SU-DHL-6 (cell line): ENCODE data around the gene ZNF567.
"Not testable (repeated sequence)": the region's sequence is repeated elsewhere in the genome, so short reads cannot be mapped to it uniquely, and the experiment has no call there.

Experiments used
- H2AFZ ChIP-seq: fragments of 200-600 bp; sonication (generic); 2 replicates; pipeline ENCODE4 v1.6.1; 2014; ENCODE audit warnings: low read depth, mild to moderate bottlenecking, moderate library complexity, mixed read lengths, antibody characterized with exemption, low read length; ENCODE audit not compliant: severe bottlenecking
- H3F3A ChIP-seq: fragments of 200-600 bp; shearing (Covaris generic); 2 replicates; pipeline ENCODE4 v1.6.0; 2016; ENCODE audit warnings: antibody characterized with exemption, mild to moderate bottlenecking; ENCODE audit not compliant: insufficient read depth
- H3K27ac ChIP-seq: fragments of 200-600 bp; sonication (generic); 2 replicates; pipeline ENCODE4 v1.5.1; 2016; ENCODE audit warnings: low read depth, mild to moderate bottlenecking, low read length, moderate library complexity, mixed read lengths
- H3K27me3 ChIP-seq: fragments of 200-600 bp; sonication (generic), shearing (Covaris generic); 2 replicates; pipeline ENCODE4 v1.6.0; 2014; ENCODE audit warnings: mild to moderate bottlenecking, low read length
- H3K36me3 ChIP-seq: fragments of 200-600 bp; sonication (generic); 2 replicates; pipeline ENCODE4 v1.6.1; 2014; ENCODE audit warnings: mild to moderate bottlenecking, low read length, mixed read lengths
- H3K4me2 ChIP-seq: fragments of 300-600, 200-600 bp; shearing (Covaris generic), sonication (generic); 2 replicates; pipeline ENCODE4 v1.6.0; 2014; ENCODE audit warnings: low read length, low read depth, mild to moderate bottlenecking; ENCODE audit not compliant: poor library complexity, severe bottlenecking
- H3K4me3 ChIP-seq: fragments of 200-600 bp; sonication (generic); 2 replicates; pipeline ENCODE4 v1.5.1; 2014; ENCODE audit warnings: antibody characterized with exemption, low read length, mild to moderate bottlenecking, mixed read lengths; ENCODE audit not compliant: insufficient read depth, poor library complexity, severe bottlenecking
- H3K79me2 ChIP-seq: fragments of 200-600 bp; sonication (generic); 2 replicates; pipeline ENCODE4 v1.6.1; 2014; ENCODE audit warnings: mild to moderate bottlenecking, low read length, moderate library complexity; ENCODE audit not compliant: insufficient read depth
- H3K9ac ChIP-seq: fragments of 200-600 bp; sonication (generic); 2 replicates; pipeline ENCODE4 v1.7.0; 2014; ENCODE audit warnings: mild to moderate bottlenecking, low read length
- H3K9me2 ChIP-seq: fragments of 200-600 bp; sonication (generic); replicated peaks from 2 replicates; pipeline ENCODE4 v1.6.1; 2014; ENCODE audit warnings: low read length; ENCODE audit not compliant: insufficient read depth
- H3K9me3 ChIP-seq: fragments of 200-600 bp; sonication (generic); 2 replicates; pipeline ENCODE4 v1.6.1; 2014; ENCODE audit warnings: low read length, mixed read lengths; ENCODE audit not compliant: insufficient read depth
- H4K20me1 ChIP-seq: fragments of 200-600 bp; sonication (generic); 2 replicates; pipeline ENCODE4 v1.6.1; 2014; ENCODE audit warnings: low read depth, mild to moderate bottlenecking, antibody characterized with exemption, low read length, moderate library complexity, mixed read lengths
- CTCF ChIP-seq: fragments of 200-600 bp; sonication (generic); IDR thresholded peaks from one replicate; pipeline ENCODE4 v1.5.1; 2017; ENCODE audit warnings: antibody characterized with exemption, mild to moderate bottlenecking, low read length, moderate library complexity; ENCODE audit not compliant: insufficient read depth, poor library complexity, severe bottlenecking
- EZH2phosphoT487 ChIP-seq: fragments of 200-600 bp; sonication (generic), shearing (Covaris generic); conservative IDR thresholded peaks from 2 replicates; pipeline ENCODE4 v1.6.1; 2018; ENCODE audit warnings: mild to moderate bottlenecking, antibody characterized with exemption, low read length, moderate library complexity, mixed read lengths

The ZNF567 gene

GRCh38 chr19:36707134-36707533 lies 19.7 kb downstream of the ZNF567 start:
- no peak overlapping the region for H3K9ac ChIP-seq
- no peaks in the 10 kb centered on the region for H3F3A ChIP-seq
- no peak overlapping the region for H3K4me2 ChIP-seq
- H3K9me3 ChIP-seq = peaks cover 56% of the 10 kb centered on the region; the same call in 1 of the 2 replicates
- no peak overlapping the region for H2AFZ ChIP-seq
- no peaks in the 10 kb centered on the region for H4K20me1 ChIP-seq
- peaks cover 61% of the 10 kb centered on the region for H3K36me3 ChIP-seq
- no peaks in the 10 kb centered on the region for H3K9me2 ChIP-seq
- no peak overlapping the region for H3K4me3 ChIP-seq
- TF ChIP-seq EZH2phosphoT487 (no peak), CTCF (no peak)
- no peak overlapping the region for H3K27ac ChIP-seq
- no peaks in the 10 kb centered on the region for H3K27me3 ChIP-seq
- H3K79me2 ChIP-seq = peaks cover 76% of the 10 kb centered on the region

- no peak overlapping the region for H3K9ac ChIP-seq
- H3K79me2 ChIP-seq = peaks cover 68% of the 10 kb centered on the region
- peaks cover 81% of the 10 kb centered on the region for H3K36me3 ChIP-seq
- no peak overlapping the region for H3K27ac ChIP-seq
- peaks cover 69% of the 10 kb centered on the region; the same call in 1 of the 2 replicates for H3K9me3 ChIP-seq
- H3K4me3 ChIP-seq = no peak overlapping the region
- TF ChIP-seq CTCF = no peak
- TF ChIP-seq EZH2phosphoT487 = no peak
- no peaks in the 10 kb centered on the region for H3K27me3 ChIP-seq
- no peak overlapping the region for H2AFZ ChIP-seq
- no peaks in the 10 kb centered on the region for H3K9me2 ChIP-seq
- H3F3A ChIP-seq = no peaks in the 10 kb centered on the region
- H4K20me1 ChIP-seq = no peaks in the 10 kb centered on the region
- H3K4me2 ChIP-seq = no peak overlapping the region
Measured at GRCh38 chr19:36709423-36709822, 22.0 kb downstream of the ZNF567 start.

- Histone ChIP-seq H3F3A (0 out of 2 replicates have a peak, but pooled peaks cover 6% of the 10 kb centered on the region), H3K9me3 (peaks cover 63% of the 10 kb centered on the region), H3K79me2 (no peaks in the 10 kb centered on the region), H3K27me3 (no peaks in the 10 kb centered on the region), H3K4me2 (no peak overlapping the region), H3K36me3 (peaks cover 61% of the 10 kb centered on the region), H3K27ac (no peak overlapping the region), H3K9me2 (no peaks in the 10 kb centered on the region), H2AFZ (no peak overlapping the region), H3K9ac (no peak overlapping the region), H4K20me1 (no peaks in the 10 kb centered on the region), H3K4me3 (no peak overlapping the region)
- TF ChIP-seq EZH2phosphoT487 (no peak), CTCF (no peak)
Measured at GRCh38 chr19:36719687-36720556, 32.5 kb downstream of the ZNF567 start.

- H3F3A ChIP-seq, H2AFZ ChIP-seq, H3K4me2 ChIP-seq, H3K27ac ChIP-seq, H3K79me2 ChIP-seq, H3K27me3 ChIP-seq, H4K20me1 ChIP-seq, H3K9ac ChIP-seq, H3K4me3 ChIP-seq, H3K9me2 ChIP-seq: not testable (repeated sequence)
- peaks cover 24% of the 10 kb centered on the region for H3K36me3 ChIP-seq
- H3K9me3 ChIP-seq = peaks cover 31% of the 10 kb centered on the region; the same call in 1 of the 2 replicates
Measured at GRCh38 chr19:36736166-36736565, 48.8 kb downstream of the ZNF567 start.
